NCI-H2227 (cell line): Measurements from ENCODE around the gene AHRR.

Experiments
- DNase-seq: peaks from one replicate; lab custom pipeline; 2025; ENCODE audit not compliant: unreplicated experiment; lab: John Stamatoyannopoulos, UW

The AHRR gene

DNA sequence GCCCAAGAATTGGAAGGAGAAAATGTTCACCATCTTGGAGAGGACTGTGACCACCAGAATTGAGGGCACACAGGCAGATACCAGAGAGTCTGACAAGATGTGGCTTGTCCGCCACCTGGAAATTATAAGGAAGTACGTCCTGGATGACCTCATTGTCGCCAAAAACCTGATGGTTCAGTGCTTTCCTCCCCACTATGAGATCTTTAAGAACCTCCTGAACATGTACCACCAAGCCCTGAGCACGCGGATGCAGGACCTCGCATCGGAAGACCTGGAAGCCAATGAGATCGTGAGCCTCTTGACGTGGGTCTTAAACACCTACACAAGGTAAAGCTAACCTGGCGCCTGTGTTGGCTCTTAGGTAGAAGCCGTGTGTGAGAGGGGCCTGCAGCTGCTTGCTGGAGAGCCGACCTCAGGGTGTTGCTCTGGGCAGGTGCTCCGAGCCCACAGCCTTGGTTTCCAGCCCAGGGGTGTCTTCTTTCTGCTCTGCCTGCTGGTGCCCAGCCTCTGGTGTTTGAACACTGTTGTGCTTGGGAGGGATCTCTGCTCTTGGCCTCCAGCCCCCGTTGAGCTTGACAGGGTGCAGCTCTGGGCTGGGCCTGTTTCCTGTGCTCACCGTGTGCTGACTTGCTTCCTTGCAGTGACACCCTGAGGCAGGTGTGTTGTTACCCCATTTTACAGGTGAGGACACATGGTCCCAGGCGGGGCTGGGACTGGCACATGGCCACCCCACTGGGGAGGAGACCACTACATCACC lies 132.4 kb downstream of the AHRR start:
- no peak for DNase-seq

DNA sequence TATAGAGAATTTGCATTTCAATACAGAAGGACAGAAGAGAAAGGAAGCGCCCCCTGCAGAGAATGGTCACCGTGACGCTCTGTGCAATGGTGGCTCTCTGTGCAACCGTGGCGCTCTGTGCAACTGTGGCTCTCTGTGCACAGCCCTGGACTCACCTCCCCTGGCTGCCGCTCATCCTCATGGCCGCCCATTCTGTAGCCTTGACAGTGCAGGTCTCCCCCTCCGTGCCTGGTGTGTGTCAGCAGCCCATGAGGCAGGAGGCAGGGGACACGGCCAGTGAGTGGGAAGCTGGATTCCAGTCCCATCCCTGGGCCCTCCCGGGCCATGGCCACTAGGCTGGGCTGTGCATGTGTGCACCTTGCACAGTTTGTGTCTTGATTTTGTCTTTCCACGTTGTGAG lies 133.4 kb downstream of the AHRR start:
- no peak for DNase-seq

DNA sequence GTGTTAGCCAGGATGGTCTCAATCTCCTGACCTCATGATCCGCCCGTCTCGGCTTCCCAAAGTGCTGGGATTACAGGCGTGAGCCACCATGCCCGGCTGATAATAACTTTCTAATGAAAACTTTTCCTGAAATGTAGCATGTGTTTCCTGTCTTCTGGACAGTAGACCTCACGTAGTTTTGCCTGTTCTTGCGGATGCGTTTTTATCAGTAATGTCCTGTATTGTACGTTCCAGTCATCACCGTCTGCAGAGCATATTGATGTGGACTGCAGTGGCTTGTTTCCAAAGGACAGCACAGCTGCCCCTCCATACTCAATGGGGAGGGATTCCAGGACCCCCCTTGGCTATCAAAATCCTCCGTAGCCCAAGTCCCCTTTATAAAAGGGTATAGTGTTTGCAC lies 134.3 kb downstream of the AHRR start:
- no peak for DNase-seq

DNA sequence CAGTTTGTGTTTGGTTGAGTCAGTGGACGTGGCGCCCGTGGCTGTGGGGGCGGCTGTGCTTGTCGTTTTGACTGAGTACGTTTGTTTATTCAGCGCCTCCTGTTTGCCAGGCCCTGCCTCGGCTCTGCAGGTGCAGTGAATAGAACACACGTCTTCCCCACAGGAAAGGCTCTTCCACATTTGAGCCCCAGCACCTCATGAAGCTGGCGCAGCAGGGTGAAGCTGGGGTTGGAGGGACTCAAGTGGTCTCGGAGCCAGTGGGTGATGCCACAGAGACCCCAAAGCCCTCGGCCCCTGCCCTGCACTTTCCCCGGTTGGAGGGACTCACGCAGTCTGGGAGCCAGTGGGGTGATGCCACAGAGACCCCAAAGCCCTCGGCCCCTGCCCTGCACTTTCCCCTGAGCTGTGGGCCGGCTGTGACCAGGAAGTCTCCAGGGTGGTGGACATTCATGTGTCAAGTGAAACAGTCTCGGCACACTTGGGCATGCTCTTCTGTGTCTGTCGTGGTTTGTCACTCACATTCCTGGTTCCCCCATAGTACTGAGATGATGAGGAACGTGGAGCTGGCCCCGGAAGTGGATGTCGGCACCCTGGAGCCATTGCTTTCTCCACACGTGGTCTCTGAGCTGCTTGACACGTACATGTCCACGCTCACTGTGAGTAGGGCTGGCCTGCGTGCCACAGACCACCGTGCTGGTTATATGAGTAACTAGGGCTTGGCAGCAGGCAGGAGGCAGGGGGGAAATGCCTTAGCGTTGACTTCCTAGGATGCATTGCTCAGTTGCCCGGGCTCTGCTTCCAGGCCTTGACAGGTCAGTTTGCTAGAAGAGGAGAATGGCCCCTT lies 135.1 kb downstream of the AHRR start:
- no peak for DNase-seq

- DNase-seq = no peak
These were observed 135.9 kb downstream of the AHRR start for GRCh38 chr5:457195-457961.

GRCh38 chr5:458547-459353 lies 137.2 kb downstream of the AHRR start:
- DNase-seq = no peak

DNA sequence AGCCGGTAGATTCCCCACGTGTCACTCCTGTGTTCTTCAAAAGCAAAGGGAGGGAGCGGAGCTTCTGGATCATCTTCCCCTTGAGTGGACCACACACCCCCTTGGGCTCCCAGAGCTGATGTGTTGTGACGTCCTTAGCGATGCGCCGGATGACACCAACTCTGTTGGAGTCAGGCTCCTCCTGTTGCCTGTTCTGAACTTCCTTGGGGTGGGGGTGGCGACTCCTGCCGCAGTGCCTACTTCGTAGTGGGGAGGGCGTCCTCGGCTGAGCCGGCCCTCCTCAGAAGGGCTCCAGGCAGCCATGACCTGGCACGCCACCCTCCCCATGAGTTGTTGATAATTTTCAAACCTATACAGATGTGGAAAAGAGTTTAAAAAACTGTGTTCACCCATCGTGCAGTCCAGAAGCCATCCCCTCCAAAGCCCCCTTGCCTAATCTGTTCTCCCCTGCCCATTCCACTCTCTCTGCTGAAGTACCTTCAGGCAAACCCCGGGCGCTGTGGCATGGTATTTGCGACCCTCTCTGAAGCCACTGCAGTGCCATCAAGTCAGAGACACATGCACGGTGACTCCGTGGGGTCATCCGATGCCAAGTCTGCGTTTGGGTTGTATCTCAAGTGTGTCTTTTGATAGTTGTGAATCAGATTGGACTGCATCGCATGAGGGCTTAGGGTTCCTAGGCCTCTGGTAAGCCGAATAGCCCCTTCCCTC lies 138.2 kb downstream of the AHRR start:
- DNase-seq = no peak

DNA sequence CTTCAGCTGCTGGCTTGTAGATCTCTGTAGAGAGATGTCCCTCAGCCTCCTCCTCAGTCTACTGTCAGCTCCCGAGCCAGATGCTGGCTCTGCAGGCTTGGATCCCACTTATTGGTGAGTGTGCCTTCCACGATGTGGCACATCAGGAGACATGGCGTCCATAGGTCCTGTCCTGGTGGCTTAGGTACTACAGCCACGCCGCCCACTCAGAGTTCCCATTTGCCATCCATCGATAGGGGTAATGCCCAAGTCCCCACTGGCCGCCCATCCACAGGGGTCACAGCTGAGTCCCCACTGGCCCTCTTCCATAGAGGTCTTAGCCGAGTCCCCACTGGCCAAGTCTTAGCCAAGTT lies 138.7 kb downstream of the AHRR start:
- DNase-seq = no peak

DNA sequence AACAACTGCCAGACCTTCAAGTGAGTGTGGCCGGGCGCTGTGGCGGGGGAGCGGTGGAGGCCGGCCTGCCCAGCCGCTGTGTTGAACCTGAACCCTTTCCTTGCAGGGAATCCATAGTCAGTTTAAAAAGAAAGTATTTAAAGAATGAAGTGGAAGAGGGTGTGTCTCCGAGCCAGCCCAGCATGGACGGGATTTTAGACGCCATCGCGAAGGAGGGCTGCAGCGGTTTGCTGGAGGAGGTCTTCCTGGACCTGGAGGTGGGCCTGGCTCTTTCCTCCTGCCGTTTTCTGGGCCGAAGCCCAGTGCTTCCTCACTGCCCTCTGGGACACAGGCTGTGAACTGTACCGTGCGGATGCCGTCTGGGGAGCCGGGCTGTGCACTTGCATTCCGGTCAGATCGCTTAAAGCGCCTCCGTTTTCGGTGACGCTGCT lies 140.6 kb downstream of the AHRR start:
- DNase-seq = no peak

- DNase-seq = no peak
These were observed 141.8 kb downstream of the AHRR start for GRCh38 chr5:463301-463700.

DNA sequence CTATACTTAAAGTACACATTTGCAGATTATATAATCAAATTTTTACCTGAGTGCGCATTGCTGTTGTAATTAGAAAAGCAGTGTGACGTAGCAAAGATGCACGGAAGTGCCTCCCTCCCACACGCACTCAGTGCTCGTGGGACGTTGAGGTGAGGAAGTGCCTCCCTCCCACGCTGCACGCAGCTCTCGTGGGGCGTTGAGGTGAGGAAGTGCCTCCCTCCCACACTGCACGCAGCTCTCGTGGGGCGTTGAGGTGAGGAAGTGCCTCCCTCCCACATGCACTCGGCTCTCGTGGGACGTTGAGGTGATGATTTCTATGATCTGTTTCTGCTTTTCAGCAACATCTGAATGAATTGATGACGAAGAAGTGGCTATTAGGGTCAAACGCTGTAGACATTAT lies 142.4 kb downstream of the AHRR start:
- no peak for DNase-seq

- DNase-seq = no peak
These were observed 142.9 kb downstream of the AHRR start for GRCh38 chr5:464446-464842.

- DNase-seq = no peak
These were observed 143.5 kb downstream of the AHRR start for GRCh38 chr5:464843-465590.

- no peak for DNase-seq
These were observed 144.3 kb downstream of the AHRR start for GRCh38 chr5:465591-466403.

DNA sequence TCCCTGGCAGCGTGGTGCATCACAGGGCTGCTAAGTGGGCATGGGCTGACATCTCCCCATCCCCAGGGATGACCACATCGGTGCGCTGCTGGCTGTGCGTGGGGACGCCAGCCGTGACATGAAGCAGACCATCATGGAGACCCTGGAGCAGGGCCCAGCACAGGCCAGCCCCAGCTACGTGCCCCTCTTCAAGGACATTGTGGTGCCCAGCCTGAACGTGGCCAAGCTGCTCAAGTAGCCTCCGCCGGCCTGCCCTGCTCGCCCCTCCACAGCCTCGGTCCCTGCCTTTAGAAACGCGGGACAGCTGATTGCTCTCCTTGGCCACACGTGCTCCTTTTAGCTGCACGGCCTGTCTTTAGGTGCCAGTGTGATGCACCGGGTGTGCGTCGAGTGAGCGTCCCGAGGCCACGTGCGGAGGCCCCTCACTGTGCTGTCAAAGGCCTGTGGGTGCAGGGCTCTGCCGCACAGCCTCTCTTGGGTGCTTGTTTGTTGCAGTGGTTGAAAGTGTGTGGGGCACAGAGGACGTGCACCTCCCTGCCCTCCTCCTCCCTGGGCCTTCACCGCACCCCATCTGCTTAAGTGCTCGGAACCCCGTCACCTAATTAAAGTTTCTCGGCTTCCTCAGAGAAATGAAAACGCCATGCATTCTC lies 145.3 kb downstream of the AHRR start:
- no peak for DNase-seq

GRCh38 chr5:468401-468800 lies 146.9 kb downstream of the AHRR start:
- no peak for DNase-seq

GRCh38 chr5:469752-470483 lies 148.4 kb downstream of the AHRR start:
- no peak for DNase-seq
